Measurements from ENCODE around the gene MPST.

MPST gene

DNA sequence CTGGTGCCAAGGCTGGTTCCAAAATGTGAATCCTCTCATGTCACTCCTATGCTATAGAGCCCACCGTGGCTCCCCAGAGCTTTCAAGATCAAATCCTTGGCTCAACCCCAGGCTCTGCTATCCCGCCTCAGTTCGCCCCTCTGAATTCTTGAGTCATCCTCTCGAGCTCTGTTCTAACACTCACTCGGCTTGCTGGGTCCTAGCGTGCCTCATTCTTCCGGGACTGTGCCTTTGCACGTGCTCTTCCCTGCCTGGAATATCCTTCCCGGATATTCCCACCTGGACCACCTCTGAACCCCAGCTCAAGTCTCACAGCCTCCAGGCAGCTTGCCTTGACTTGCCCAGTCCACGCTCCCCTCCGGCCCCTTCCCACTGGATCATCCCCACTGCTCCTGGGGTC is 45.0 kb downstream of the MPST start:
- H3K9ac ChIP-seq (ENCODE audit: low read length) = no peak overlapping the region
- no peak overlapping the region for H3K4me3 ChIP-seq (ENCODE audit: low read length)
- peaks cover 47% of the 10 kb centered on the region for H3K36me3 ChIP-seq (replicated peaks; ENCODE audit: low read depth, low read length)
- no peaks in the 10 kb centered on the region for H3K9me3 ChIP-seq (ENCODE audit: insufficient read depth, low read length)
- no peak overlapping the region for H3K4me2 ChIP-seq (ENCODE audit: low read length)
- H3K79me2 ChIP-seq (ENCODE audit: low read length) = no peaks in the 10 kb centered on the region
- no peak overlapping the region for H2AFZ ChIP-seq (ENCODE audit: low read depth, low read length)
- peaks cover 18% of the 10 kb centered on the region for H3K4me1 ChIP-seq (ENCODE audit: low read length)
- no peak overlapping the region for H3K27ac ChIP-seq (ENCODE audit: low read length)
- no peaks in the 10 kb centered on the region for H3K27me3 ChIP-seq (ENCODE audit: low read depth, low read length)
- no peak for TF ChIP-seq EZH2phosphoT487 (IDR thresholded peaks at IDR 0.05; ENCODE audit: low read depth)
- 0 out of 2 replicates have a peak, but pooled peaks cover 7% of the 10 kb centered on the region for H4K20me1 ChIP-seq (ENCODE audit: insufficient read depth, low read length)

DNA sequence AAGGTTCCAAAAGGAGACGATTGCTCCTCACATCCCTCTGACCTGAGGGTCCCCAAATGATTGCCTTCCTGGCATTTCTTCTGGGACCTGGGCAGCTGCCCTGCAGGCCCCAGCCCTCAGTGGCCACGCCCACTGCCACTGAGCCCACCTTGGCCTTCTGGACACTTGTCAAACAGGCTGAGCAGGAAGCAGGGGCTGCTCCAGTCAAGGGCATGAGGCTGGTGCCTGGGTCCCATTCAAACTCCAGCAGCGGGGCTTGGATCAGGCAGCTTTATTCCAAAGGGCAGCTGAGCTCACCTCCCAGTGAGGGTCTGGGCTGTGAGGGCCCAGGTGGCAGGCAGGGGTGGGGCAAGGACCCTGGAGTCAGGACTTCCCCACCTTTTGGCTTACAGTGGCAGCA is 45.6 kb downstream of the MPST start:
- Histone ChIP-seq H3K9ac (ENCODE audit: low read length) (no peak overlapping the region), H3K4me2 (ENCODE audit: low read length) (no peak overlapping the region), H2AFZ (ENCODE audit: low read depth, low read length) (no peak overlapping the region), H4K20me1 (ENCODE audit: insufficient read depth, low read length) (0 out of 2 replicates have a peak, but pooled peaks cover 7% of the 10 kb centered on the region), H3K27ac (ENCODE audit: low read length) (no peak overlapping the region), H3K9me3 (ENCODE audit: insufficient read depth, low read length) (no peaks in the 10 kb centered on the region), H3K36me3 (replicated peaks; ENCODE audit: low read depth, low read length) (peaks cover 49% of the 10 kb centered on the region), H3K79me2 (ENCODE audit: low read length) (no peaks in the 10 kb centered on the region), H3K27me3 (ENCODE audit: low read depth, low read length) (no peaks in the 10 kb centered on the region), H3K4me1 (ENCODE audit: low read length) (peaks cover 17% of the 10 kb centered on the region), H3K4me3 (ENCODE audit: low read length) (no peak overlapping the region)
- TF ChIP-seq CTCF (IDR thresholded peaks at IDR 0.05; ENCODE audit: low read depth, low read length) = no peak
- TF ChIP-seq EZH2phosphoT487 (IDR thresholded peaks at IDR 0.05; ENCODE audit: low read depth) = no peak

GRCh38 chr22:37065961-37066360 is 46.4 kb downstream of the MPST start:
- no peak for TF ChIP-seq CTCF (IDR thresholded peaks at IDR 0.05; ENCODE audit: low read depth, low read length)
- no peak for TF ChIP-seq EZH2phosphoT487 (IDR thresholded peaks at IDR 0.05; ENCODE audit: low read depth)
- no peaks in the 10 kb centered on the region for H3K27me3 ChIP-seq (ENCODE audit: low read depth, low read length)

GRCh38 chr22:37067428-37067827 is 47.9 kb downstream of the MPST start:
- no peaks in the 10 kb centered on the region for H3K79me2 ChIP-seq (ENCODE audit: low read length)
- H3K27ac ChIP-seq (ENCODE audit: low read length) = no peak overlapping the region
- H2AFZ ChIP-seq (ENCODE audit: low read depth, low read length) = no peak overlapping the region
- peaks cover 70% of the 10 kb centered on the region for H3K36me3 ChIP-seq (replicated peaks; ENCODE audit: low read depth, low read length)
- H3K4me3 ChIP-seq (ENCODE audit: low read length) = no peak overlapping the region
- TF ChIP-seq CTCF (IDR thresholded peaks at IDR 0.05; ENCODE audit: low read depth, low read length) (no peak), EZH2phosphoT487 (IDR thresholded peaks at IDR 0.05; ENCODE audit: low read depth) (no peak)
- H4K20me1 ChIP-seq (ENCODE audit: insufficient read depth, low read length) = peaks cover 12% of the 10 kb centered on the region
- H3K9ac ChIP-seq (ENCODE audit: low read length) = no peak overlapping the region
- H3K4me1 ChIP-seq (ENCODE audit: low read length) = no peaks in the 10 kb centered on the region
- no peaks in the 10 kb centered on the region for H3K9me3 ChIP-seq (ENCODE audit: insufficient read depth, low read length)
- H3K27me3 ChIP-seq (ENCODE audit: low read depth, low read length) = no peaks in the 10 kb centered on the region
- H3K4me2 ChIP-seq (ENCODE audit: low read length) = no peak overlapping the region

More at GRCh38 chr22:37065961-37066360, 46.4 kb downstream of the MPST start:
- H3K4me1 ChIP-seq (ENCODE audit: low read length) = peaks cover 9% of the 10 kb centered on the region
- H3K79me2 ChIP-seq (ENCODE audit: low read length) = no peaks in the 10 kb centered on the region
- no peak overlapping the region for H3K4me3 ChIP-seq (ENCODE audit: low read length)
- no peak overlapping the region for H3K4me2 ChIP-seq (ENCODE audit: low read length)
- no peak overlapping the region for H3K27ac ChIP-seq (ENCODE audit: low read length)
- no peak overlapping the region for H2AFZ ChIP-seq (ENCODE audit: low read depth, low read length)
- no peaks in the 10 kb centered on the region for H3K9me3 ChIP-seq (ENCODE audit: insufficient read depth, low read length)
- H3K9ac ChIP-seq (ENCODE audit: low read length) = no peak overlapping the region
- H3K36me3 ChIP-seq (replicated peaks; ENCODE audit: low read depth, low read length) = peaks cover 56% of the 10 kb centered on the region
- 0 out of 2 replicates have a peak, but pooled peaks cover 7% of the 10 kb centered on the region for H4K20me1 ChIP-seq (ENCODE audit: insufficient read depth, low read length)

Measured in OCI-LY3 (cell line).